Astrocyte (in vitro differentiated cells and primary cell): ENCODE measurements around the gene PKLR.

Source experiments
- EZH2 ChIP-seq: IDR thresholded peaks from 2 replicates; pipeline ENCODE4 v1.6.1; 2012; ENCODE audit warnings: mild to moderate bottlenecking, low read length, inconsistent platforms; ENCODE audit not compliant: insufficient read depth
- TF ChIP-seq, protein P1 (sequence below): IDR thresholded peaks from 2 replicates; pipeline ENCODE4 v1.5.1; 2011; ENCODE audit warnings: low read depth, mild to moderate bottlenecking, inconsistent platforms, low read length, moderate library complexity; ENCODE audit not compliant: insufficient read depth

- TF ChIP-seq, protein P1, sequence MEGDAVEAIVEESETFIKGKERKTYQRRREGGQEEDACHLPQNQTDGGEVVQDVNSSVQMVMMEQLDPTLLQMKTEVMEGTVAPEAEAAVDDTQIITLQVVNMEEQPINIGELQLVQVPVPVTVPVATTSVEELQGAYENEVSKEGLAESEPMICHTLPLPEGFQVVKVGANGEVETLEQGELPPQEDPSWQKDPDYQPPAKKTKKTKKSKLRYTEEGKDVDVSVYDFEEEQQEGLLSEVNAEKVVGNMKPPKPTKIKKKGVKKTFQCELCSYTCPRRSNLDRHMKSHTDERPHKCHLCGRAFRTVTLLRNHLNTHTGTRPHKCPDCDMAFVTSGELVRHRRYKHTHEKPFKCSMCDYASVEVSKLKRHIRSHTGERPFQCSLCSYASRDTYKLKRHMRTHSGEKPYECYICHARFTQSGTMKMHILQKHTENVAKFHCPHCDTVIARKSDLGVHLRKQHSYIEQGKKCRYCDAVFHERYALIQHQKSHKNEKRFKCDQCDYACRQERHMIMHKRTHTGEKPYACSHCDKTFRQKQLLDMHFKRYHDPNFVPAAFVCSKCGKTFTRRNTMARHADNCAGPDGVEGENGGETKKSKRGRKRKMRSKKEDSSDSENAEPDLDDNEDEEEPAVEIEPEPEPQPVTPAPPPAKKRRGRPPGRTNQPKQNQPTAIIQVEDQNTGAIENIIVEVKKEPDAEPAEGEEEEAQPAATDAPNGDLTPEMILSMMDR = no peak
- no peak for TF ChIP-seq EZH2
These were observed 21.3 kb upstream of the PKLR start for GRCh38 chr1:155322571-155322952.
